WTC11 (cell line): Measurements from ENCODE around the gene ABR. TPM values are rescaled to one million over a fixed set of nuclear protein-coding genes. Genes with fewer than 3 reads are reported as not detected.

ENCODE experiments used
- ATAC-seq: fragments of 200-7000 bp; cut with Tn5 transposase; 2 replicates; pipeline ENCODE4 v1.10.0; 2021; ENCODE audit warnings: mild to moderate bottlenecking, moderate library complexity
- CTCF ChIA-PET: fragments of 300-600 bp; sonication (Branson Sonifier 250); formaldehyde crosslinking; loops from one replicate; lab custom pipeline; 2021; ENCODE audit warnings: antibody characterized with exemption; lab: Charles Lee
- POLR2A ChIA-PET: fragments of 350-600 bp; sonication (Branson Sonifier 250); formaldehyde crosslinking; loops from one replicate; lab custom pipeline; 2021; ENCODE audit warnings: antibody characterized with exemption; lab: Charles Lee
- DNase-seq: peaks from one replicate; pipeline ENCODE4 v3.0.0; 2021; ENCODE audit warnings: low spot score
- H3K27ac Mint-ChIP-seq: 2 replicates; pipeline ENCODE4 v1.8.0; 2021; ENCODE audit warnings: mixed read lengths
- H3K27me3 Mint-ChIP-seq: 2 replicates; pipeline ENCODE4 v1.8.0; 2021; ENCODE audit warnings: low read depth, mild to moderate bottlenecking, moderate library complexity, mixed read lengths
- H3K36me3 Mint-ChIP-seq: 2 replicates; pipeline ENCODE4 v1.8.0; 2021; ENCODE audit warnings: mixed read lengths
- H3K4me1 Mint-ChIP-seq: 2 replicates; pipeline ENCODE4 v1.8.0; 2022; ENCODE audit warnings: mixed read lengths
- H3K4me3 Mint-ChIP-seq: 2 replicates; pipeline ENCODE4 v1.8.0; 2021; ENCODE audit warnings: mild to moderate bottlenecking, moderate library complexity, mixed read lengths
- H3K9me3 Mint-ChIP-seq: 2 replicates; pipeline ENCODE4 v1.8.0; 2021; ENCODE audit warnings: mixed read lengths
- ARID4B ChIP-seq: sonication (generic); formaldehyde crosslinking; IDR thresholded peaks from 2 replicates; pipeline ENCODE4 v1.8.0; 2023; ENCODE audit warnings: missing genetic modification reagents, mild to moderate bottlenecking, borderline replicate concordance
- CDX4 ChIP-seq: fragments of 250-450 bp; sonication (Bioruptor Pico); IDR thresholded peaks from 2 replicates; pipeline ENCODE4 v1.9.0; 2021; ENCODE audit warnings: moderate library complexity, mild to moderate bottlenecking, inconsistent platforms, borderline replicate concordance
- CTCF ChIP-seq: fragments of 200-600 bp; IDR thresholded peaks from 2 replicates; pipeline ENCODE4 v1.8.0; 2022; ENCODE audit warnings: antibody characterized with exemption
- FOXP1 ChIP-seq: sonication (generic); formaldehyde crosslinking; IDR thresholded peaks from 2 replicates; pipeline ENCODE4 v1.8.0; 2022; ENCODE audit warnings: missing genetic modification reagents, mild to moderate bottlenecking, moderate library complexity, borderline replicate concordance
- HMGXB4 ChIP-seq: sonication (generic); formaldehyde crosslinking; IDR thresholded peaks from 2 replicates; pipeline ENCODE4 v1.8.1; 2023; ENCODE audit warnings: mild to moderate bottlenecking, moderate library complexity, missing genetic modification reagents
- IRF2 ChIP-seq: sonication (generic); formaldehyde crosslinking; IDR thresholded peaks from 2 replicates; pipeline ENCODE4 v1.8.0; 2022; ENCODE audit warnings: low read depth, missing genetic modification reagents, borderline replicate concordance
- KAT7 ChIP-seq: sonication (generic); formaldehyde crosslinking; IDR thresholded peaks from 2 replicates; pipeline ENCODE4 v1.8.1; 2023; ENCODE audit warnings: missing genetic modification reagents, mild to moderate bottlenecking, borderline replicate concordance
- MAX ChIP-seq: sonication (generic); formaldehyde crosslinking; IDR thresholded peaks from 2 replicates; pipeline ENCODE4 v1.8.0; 2022; ENCODE audit warnings: mild to moderate bottlenecking, missing genetic modification reagents
- MLX ChIP-seq: sonication (generic); formaldehyde crosslinking; IDR thresholded peaks from 2 replicates; pipeline ENCODE4 v1.8.1; 2023; ENCODE audit warnings: mild to moderate bottlenecking, missing genetic modification reagents, moderate library complexity
- NFATC4 ChIP-seq: fragments of 250-450 bp; sonication (Bioruptor Pico); IDR thresholded peaks from 2 replicates; pipeline ENCODE4 v1.9.0; 2021; ENCODE audit warnings: mild to moderate bottlenecking
- NR2C2 ChIP-seq: sonication (generic); formaldehyde crosslinking; IDR thresholded peaks from 2 replicates; pipeline ENCODE4 v1.8.0; 2022; ENCODE audit warnings: mild to moderate bottlenecking, missing genetic modification reagents
- NR3C1 ChIP-seq: sonication (generic); formaldehyde crosslinking; conservative IDR thresholded peaks from 2 replicates; pipeline ENCODE4 v1.8.1; 2023; ENCODE audit warnings: low read depth, mild to moderate bottlenecking, missing genetic modification reagents
- SP1 ChIP-seq: sonication (generic); formaldehyde crosslinking; conservative IDR thresholded peaks from 2 replicates; pipeline ENCODE4 v1.8.1; 2022; ENCODE audit warnings: missing genetic modification reagents
- TEAD1 ChIP-seq: sonication (generic); formaldehyde crosslinking; IDR thresholded peaks from 2 replicates; pipeline ENCODE4 v1.8.0; 2022; ENCODE audit warnings: mild to moderate bottlenecking, missing genetic modification reagents
- USF2 ChIP-seq: sonication (generic); formaldehyde crosslinking; IDR thresholded peaks from 2 replicates; pipeline ENCODE4 v1.8.1; 2023; ENCODE audit warnings: mild to moderate bottlenecking, missing genetic modification reagents, moderate library complexity
- ZNF317 ChIP-seq: sonication (generic); formaldehyde crosslinking; IDR thresholded peaks from 2 replicates; pipeline ENCODE4 v1.8.1; 2023; ENCODE audit warnings: low read depth, mild to moderate bottlenecking, moderate library complexity, missing genetic modification reagents, borderline replicate concordance
- ZNF425 ChIP-seq: fragments of 250-450 bp; sonication (Bioruptor Pico); conservative IDR thresholded peaks from 2 replicates; pipeline ENCODE4 v1.9.0; 2021; ENCODE audit warnings: mild to moderate bottlenecking
- ZNF532 ChIP-seq: fragments of 250-450 bp; sonication (Bioruptor Pico); IDR thresholded peaks from 2 replicates; pipeline ENCODE4 v1.9.0; 2021; ENCODE audit warnings: mild to moderate bottlenecking, borderline replicate concordance
- total RNA-seq: library from RNA; stranded (reverse); gene quantifications from 3 replicates; pipeline ENCODE4 v1.2.3, GENCODE V29; 2021

Gene ABR
- total RNA-seq, 1 experiment from 2014 or later = 38.0 TPM

GRCh38 chr17:1059131-1059795 is 120.5 kb downstream of the ABR start:
- H3K9me3 Mint-ChIP-seq = peaks cover 9% of the 10 kb centered on the region
- ATAC-seq (no peak), DNase-seq (no peak)
- peaks cover 29% of the 10 kb centered on the region for H3K36me3 Mint-ChIP-seq
- no peak for TF ChIP-seq CDX4
- TF ChIP-seq SP1 = no peak
- TF ChIP-seq ZNF425 (CRISPR knock-in tag) = no peak
- TF ChIP-seq TEAD1 (CRISPR knock-in tag) = no peak
- no peak for TF ChIP-seq ZNF532 (CRISPR knock-in tag)
- TF ChIP-seq ZNF317 (CRISPR knock-in tag) = no peak
- TF ChIP-seq ARID4B (CRISPR knock-in tag) = no peak
- TF ChIP-seq CTCF = no peak
- no peak for TF ChIP-seq FOXP1
- no peak for TF ChIP-seq KAT7
- TF ChIP-seq IRF2 (CRISPR knock-in tag) = no peak
- TF ChIP-seq NFATC4 (CRISPR knock-in tag) = no peak
- no peak for TF ChIP-seq MAX
- no peak for TF ChIP-seq NR3C1 (CRISPR knock-in tag)
- TF ChIP-seq MLX (CRISPR knock-in tag) = no peak
- TF ChIP-seq USF2 (CRISPR knock-in tag) = no peak
- no peak for TF ChIP-seq HMGXB4
- no peak for TF ChIP-seq NR2C2
- ChIA-PET CTCF (interaction anchor here (1.4 to 2.8 kb wide), 6 partner anchors 17 to 128 kb away, joined by 9 to 40 read pairs (median 19); no protein-coding TSS in a partner anchor), POLR2A (no interaction called here)
- H3K4me1 Mint-ChIP-seq = no peaks in the 10 kb centered on the region
- no peaks in the 10 kb centered on the region for H3K27me3 Mint-ChIP-seq
- no peak overlapping the region for H3K4me3 Mint-ChIP-seq
- no peak overlapping the region; the same call in 1 of the 2 replicates for H3K27ac Mint-ChIP-seq
